Measurements from ENCODE around the gene MTA1.

MTA1 gene

GRCh38 chr14:105474483-105475268 is 55.0 kb downstream of the MTA1 start, which contains the start of gene CRIP2:
Gene CRIP2, plus strand, starts transcription at chr14:105474821. Its CDS starts 42 bp downstream, at chr14:105474863.
- no peak for TF ChIP-seq POLR2A (IDR thresholded peaks at IDR 0.05; ENCODE audit: low read length)
- TF ChIP-seq GATA1 (IDR thresholded peaks at IDR 0.05; ENCODE audit: low read depth, low read length), result no peak
- DNase-seq, result peak; percentile 52 to 71

GRCh38 chr14:105475269-105476096 is 55.9 kb downstream of the MTA1 start:
- no peak for DNase-seq

GRCh38 chr14:105476097-105476830 is 56.6 kb downstream of the MTA1 start:
- no peak for TF ChIP-seq GATA1 (IDR thresholded peaks at IDR 0.05; ENCODE audit: low read depth, low read length)
- TF ChIP-seq POLR2A (IDR thresholded peaks at IDR 0.05; ENCODE audit: low read length), result no peak
- DNase-seq, result peak in 1 of 2 experiments; percentile 58

More at GRCh38 chr14:105475269-105476096, 55.9 kb downstream of the MTA1 start:
- TF ChIP-seq GATA1 (IDR thresholded peaks at IDR 0.05; ENCODE audit: low read depth, low read length) (no peak), POLR2A (IDR thresholded peaks at IDR 0.05; ENCODE audit: low read length) (no peak)

- TF ChIP-seq GATA1 (IDR thresholded peaks at IDR 0.05; ENCODE audit: low read depth, low read length) (no peak), POLR2A (IDR thresholded peaks at IDR 0.05; ENCODE audit: low read length) (no peak)
- DNase-seq, result no peak
Observed at GRCh38 chr14:105476831-105477659, 57.4 kb downstream of the MTA1 start.

GRCh38 chr14:105477660-105478397 is 58.2 kb downstream of the MTA1 start:
- no peak for DNase-seq
- TF ChIP-seq GATA1 (IDR thresholded peaks at IDR 0.05; ENCODE audit: low read depth, low read length) (no peak), POLR2A (IDR thresholded peaks at IDR 0.05; ENCODE audit: low read length) (no peak)

- no peak for DNase-seq
- TF ChIP-seq GATA1 (IDR thresholded peaks at IDR 0.05; ENCODE audit: low read depth, low read length) (no peak), POLR2A (IDR thresholded peaks at IDR 0.05; ENCODE audit: low read length) (no peak)
Observed at GRCh38 chr14:105478398-105479251, 59.0 kb downstream of the MTA1 start.

- TF ChIP-seq GATA1 (IDR thresholded peaks at IDR 0.05; ENCODE audit: low read depth, low read length) (no peak), POLR2A (IDR thresholded peaks at IDR 0.05; ENCODE audit: low read length) (no peak)
- DNase-seq, result no peak
Observed at GRCh38 chr14:105479431-105480158, 60.0 kb downstream of the MTA1 start.

GRCh38 chr14:105480199-105480746 is 60.6 kb downstream of the MTA1 start:
- TF ChIP-seq GATA1 (IDR thresholded peaks at IDR 0.05; ENCODE audit: low read depth, low read length) (no peak), POLR2A (IDR thresholded peaks at IDR 0.05; ENCODE audit: low read length) (no peak)
- DNase-seq, result no peak

- TF ChIP-seq GATA1 (IDR thresholded peaks at IDR 0.05; ENCODE audit: low read depth, low read length) (no peak), POLR2A (IDR thresholded peaks at IDR 0.05; ENCODE audit: low read length) (peak; percentile 62)
- peak; percentile 90 to 91 for DNase-seq
Observed at GRCh38 chr14:105480807-105481801, 61.5 kb downstream of the MTA1 start.
